Upper lobe of left lung (tissue), 6 donors: Measurements from ENCODE around the gene APOC3. TPM values are rescaled to one million over a fixed set of nuclear protein-coding genes. Genes with fewer than 3 reads are reported as not detected.

Experiments used
- ATAC-seq, 2 donors: fragments of 200-7000 bp; cut with Tn5 transposase; one replicate each; pipeline ENCODE4 v1.9.1; 2022; ENCODE audit warnings: mild to moderate bottlenecking in 2 of 2, moderate library complexity in 2 of 2; ENCODE audit not compliant: low FRiP score in 2 of 2
- DNase-seq, 2 donors: peaks; one replicate each; pipeline ENCODE4 v3.0.0-alpha.2; 2019 to 2020
- H3K27ac ChIP-seq, 4 donors: fragments of 200-600 bp; sonication (generic); one replicate each; pipeline ENCODE4 v1.5.1; 2016 to 2019
- H3K27me3 ChIP-seq, 4 donors: fragments of 200-600 bp; sonication (generic); one replicate each; pipeline ENCODE4 v1.5.1; 2017 to 2019
- H3K36me3 ChIP-seq, 4 donors: fragments of 200-600 bp; sonication (generic); one replicate each; pipeline ENCODE4 v1.5.1; 2016 to 2019
- H3K4me1 ChIP-seq, 4 donors: fragments of 200-600 bp; sonication (generic); one replicate each; pipeline ENCODE4 v1.5.1; 2018 to 2019
- H3K4me3 ChIP-seq, 4 donors: fragments of 200-600 bp; sonication (generic); one replicate each; pipeline ENCODE4 v1.5.1; 2017 to 2019; ENCODE audit warnings: mild to moderate bottlenecking in 2 of 4, moderate library complexity in 1 of 4
- H3K9me3 ChIP-seq, 4 donors: fragments of 200-600 bp; sonication (generic); one replicate each; pipeline ENCODE4 v1.5.1; 2018 to 2019
- CTCF ChIP-seq, 6 experiments: fragments of 450-650 bp in 4 of 6; fragments of 200-600 bp in 2 of 6; sonication (generic) in 2 of 6; IDR thresholded peaks; one replicate each; pipeline ENCODE4 v1.5.1; 2016 to 2019; ENCODE audit warnings: antibody characterized with exemption in 6 of 6
- EP300 ChIP-seq, 4 donors: sonication (generic); formaldehyde crosslinking; IDR thresholded peaks; one replicate each; pipeline ENCODE4 v1.5.1; 2017; ENCODE audit warnings: antibody characterized with exemption in 4 of 4, control low read depth in 2 of 4
- POLR2A ChIP-seq, 4 donors: fragments of 450-650 bp; IDR thresholded peaks; one replicate each; pipeline ENCODE4 v1.5.1; 2016 to 2017; ENCODE audit warnings: antibody characterized with exemption in 4 of 4, mild to moderate bottlenecking in 2 of 4
- POLR2AphosphoS5 ChIP-seq, 2 donors: sonication (generic); formaldehyde crosslinking; IDR thresholded peaks; one replicate each; pipeline ENCODE4 v1.5.1; 2017; ENCODE audit warnings: antibody characterized with exemption in 2 of 2
- WGBS, 2 donors: methylation state at CpG; one replicate each; pipeline ENCODE4 v1.1.5; 2017 to 2018; 5-methylcytosine and 5-hydroxymethylcytosine counted together
- total RNA-seq, 6 donors: library from RNA; depleted of rRNA in 4 of 6; stranded (reverse); fragments of >200 nt in 4 of 6; gene quantifications; one replicate each; pipeline versions ENCODE4 v1.1.0 to v1.2.1, GENCODE V29; 2016 to 2021
- donor health status: DM: no; HTN: no; CAD: no; lungs with moderate emphysema.
- donor health status: DM: no; HTN: yes; CAD: no; lungs with severe emphysema.

Gene APOC3
- total RNA-seq, 6 donors from 2014 or later, result 3.7 to 4.4 TPM; not detected in 4

GRCh38 chr11:116873381-116873780 is 43.7 kb downstream of the APOC3 start:
- Histone ChIP-seq H3K36me3 (peaks cover 4 to 70% (median 30%) of the 10 kb centered on the region in 4 donors), H3K27ac (no peak overlapping the region), H3K4me1 (peaks cover 0 to 9% (median 3%) of the 10 kb centered on the region in 4 donors), H3K27me3 (no peaks in the 10 kb centered on the region), H3K9me3 (no peaks in the 10 kb centered on the region), H3K4me3 (no peak overlapping the region)
- DNase-seq, result no peak
- 97% methylated on average over 9 to 11 of the region's 11 CpGs for WGBS, 2 donors
- no peak for ATAC-seq
- TF ChIP-seq EP300 (IDR thresholded peaks at IDR 0.05), result no peak
- no peak for TF ChIP-seq CTCF (IDR thresholded peaks at IDR 0.05)
- TF ChIP-seq POLR2A (IDR thresholded peaks at IDR 0.05), result no peak
- TF ChIP-seq POLR2AphosphoS5 (IDR thresholded peaks at IDR 0.05), result no peak

- DNase-seq, result no peak
- no peak for ATAC-seq
- 82 to 90% methylated on average over 2 of the region's 2 CpGs for WGBS, 2 donors
Observed at GRCh38 chr11:116874251-116874650, 44.5 kb downstream of the APOC3 start.

GRCh38 chr11:116875194-116875593 is 45.5 kb downstream of the APOC3 start:
- no peaks in the 10 kb centered on the region for H3K27me3 ChIP-seq
- no peak overlapping the region for H3K27ac ChIP-seq
- 96 to 99% methylated on average over 7 of the region's 7 CpGs for WGBS, 2 donors
- no peak overlapping the region for H3K4me3 ChIP-seq
- peaks cover 0 to 9% (median 3%) of the 10 kb centered on the region in 4 donors for H3K4me1 ChIP-seq
- H3K36me3 ChIP-seq, result peaks cover 4 to 53% (median 24%) of the 10 kb centered on the region in 4 donors
- no peaks in the 10 kb centered on the region for H3K9me3 ChIP-seq
- TF ChIP-seq POLR2AphosphoS5 (IDR thresholded peaks at IDR 0.05), result no peak
- TF ChIP-seq EP300 (IDR thresholded peaks at IDR 0.05), result no peak
- no peak for TF ChIP-seq POLR2A (IDR thresholded peaks at IDR 0.05)
- TF ChIP-seq CTCF (IDR thresholded peaks at IDR 0.05), result no peak
- no peak for DNase-seq
- ATAC-seq, result no peak

More at GRCh38 chr11:116874251-116874650, 44.5 kb downstream of the APOC3 start:
- H3K4me3 ChIP-seq, result no peak overlapping the region
- H3K9me3 ChIP-seq, result no peaks in the 10 kb centered on the region
- peaks cover 0 to 9% (median 3%) of the 10 kb centered on the region in 4 donors for H3K4me1 ChIP-seq
- TF ChIP-seq CTCF (IDR thresholded peaks at IDR 0.05) (no peak), EP300 (IDR thresholded peaks at IDR 0.05) (no peak), POLR2AphosphoS5 (IDR thresholded peaks at IDR 0.05) (no peak), POLR2A (IDR thresholded peaks at IDR 0.05) (no peak)
- peaks cover 4 to 61% (median 28%) of the 10 kb centered on the region in 4 donors for H3K36me3 ChIP-seq
- no peak overlapping the region for H3K27ac ChIP-seq
- H3K27me3 ChIP-seq, result no peaks in the 10 kb centered on the region

GRCh38 chr11:116876656-116877055 is 46.9 kb downstream of the APOC3 start:
- H3K9me3 ChIP-seq, result no peaks in the 10 kb centered on the region
- TF ChIP-seq EP300 (IDR thresholded peaks at IDR 0.05) (no peak), POLR2AphosphoS5 (IDR thresholded peaks at IDR 0.05) (no peak), POLR2A (IDR thresholded peaks at IDR 0.05) (no peak), CTCF (IDR thresholded peaks at IDR 0.05) (no peak)
- DNase-seq, result no peak
- no peak overlapping the region for H3K4me3 ChIP-seq
- 84 to 93% methylated on average over 7 to 8 of the region's 8 CpGs for WGBS, 2 donors
- H3K27me3 ChIP-seq, result no peaks in the 10 kb centered on the region
- peaks cover 4 to 42% (median 24%) of the 10 kb centered on the region in 4 donors for H3K36me3 ChIP-seq
- H3K4me1 ChIP-seq, result no peaks in the 10 kb centered on the region
- H3K27ac ChIP-seq, result no peak overlapping the region
- no peak for ATAC-seq
